ENCODE data around the gene SPAG5. TPM values are rescaled to one million over a fixed set of nuclear protein-coding genes. Genes with fewer than 3 reads are reported as not detected.

The SPAG5 gene
- total RNA-seq, 1 donor from 2014 or later = 1.0 TPM

GRCh38 chr17:28532050-28532960, 66.5 kb downstream of the SPAG5 start:
- no peak overlapping the region for H3K27ac ChIP-seq (replicated peaks)
- H3K4me3 ChIP-seq = no peak overlapping the region
- no peaks in the 10 kb centered on the region for H3K36me3 ChIP-seq
- peaks cover 26% of the 10 kb centered on the region for H3K27me3 ChIP-seq (ENCODE audit: low read depth)
- intact Hi-C loops (cut with micrococcal nuclease) = no loop called here
- TF ChIP-seq CTCF (IDR thresholded peaks at IDR 0.05; ENCODE audit: borderline replicate concordance) = no peak
- H3K9me3 ChIP-seq (replicated peaks) = no peaks in the 10 kb centered on the region
- no peak for DNase-seq
- H3K4me1 ChIP-seq = no peaks in the 10 kb centered on the region

GRCh38 chr17:28530926-28531325, 67.9 kb downstream of the SPAG5 start:
- Histone ChIP-seq H3K27ac (replicated peaks) (no peak overlapping the region), H3K4me1 (no peaks in the 10 kb centered on the region), H3K27me3 (ENCODE audit: low read depth) (peaks cover 26% of the 10 kb centered on the region), H3K36me3 (no peaks in the 10 kb centered on the region), H3K9me3 (replicated peaks) (no peaks in the 10 kb centered on the region), H3K4me3 (no peak overlapping the region)
- no peak for DNase-seq
- intact Hi-C loops (cut with micrococcal nuclease) = no loop called here
- TF ChIP-seq CTCF (IDR thresholded peaks at IDR 0.05; ENCODE audit: borderline replicate concordance) = no peak

- no peak overlapping the region for H3K4me3 ChIP-seq
- H3K36me3 ChIP-seq = no peaks in the 10 kb centered on the region
- peaks cover 26% of the 10 kb centered on the region for H3K27me3 ChIP-seq (ENCODE audit: low read depth)
- no peak for TF ChIP-seq CTCF (IDR thresholded peaks at IDR 0.05; ENCODE audit: borderline replicate concordance)
- H3K4me1 ChIP-seq = no peaks in the 10 kb centered on the region
- H3K9me3 ChIP-seq (replicated peaks) = no peaks in the 10 kb centered on the region
- no peak overlapping the region for H3K27ac ChIP-seq (replicated peaks)
- no peak for DNase-seq
- intact Hi-C loops (cut with micrococcal nuclease) = no loop called here
Measured at GRCh38 chr17:28530250-28530649, 68.6 kb downstream of the SPAG5 start.

- Histone ChIP-seq H3K27ac (replicated peaks) (no peak overlapping the region), H3K4me1 (no peaks in the 10 kb centered on the region), H3K4me3 (no peak overlapping the region), H3K36me3 (no peaks in the 10 kb centered on the region), H3K9me3 (replicated peaks) (no peaks in the 10 kb centered on the region), H3K27me3 (ENCODE audit: low read depth) (peaks cover 26% of the 10 kb centered on the region)
- DNase-seq = no peak
- intact Hi-C loops (cut with micrococcal nuclease) = no loop called here
- no peak for TF ChIP-seq CTCF (IDR thresholded peaks at IDR 0.05; ENCODE audit: borderline replicate concordance)
Measured at GRCh38 chr17:28529013-28529400, 69.8 kb downstream of the SPAG5 start.

- TF ChIP-seq CTCF (IDR thresholded peaks at IDR 0.05; ENCODE audit: borderline replicate concordance) = no peak
- no peaks in the 10 kb centered on the region for H3K4me1 ChIP-seq
- intact Hi-C loops (cut with micrococcal nuclease) = no loop called here
- no peak for DNase-seq
- H3K27me3 ChIP-seq (ENCODE audit: low read depth) = peaks cover 26% of the 10 kb centered on the region
- H3K4me3 ChIP-seq = no peak overlapping the region
- no peaks in the 10 kb centered on the region for H3K9me3 ChIP-seq (replicated peaks)
- no peak overlapping the region for H3K27ac ChIP-seq (replicated peaks)
- H3K36me3 ChIP-seq = no peaks in the 10 kb centered on the region
Measured at GRCh38 chr17:28528327-28529012, 70.4 kb downstream of the SPAG5 start.
